Activated T-cell treated with anti-CD3 and anti-CD28 coated beads for 24 hours (primary cell): ENCODE data around the gene ZNF226.
A peak's percentile ranks its signal among the peaks of the same experiment; 100 is the strongest.
"Not testable (repeated sequence)": the region's sequence is repeated elsewhere in the genome, so short reads cannot be mapped to it uniquely, and the experiment has no call there.

Experiments used
- DNase-seq: peaks from one replicate; pipeline ENCODE4 v3.0.0-alpha.2; 2020; ENCODE audit warnings: low read depth

The ZNF226 gene

DNA sequence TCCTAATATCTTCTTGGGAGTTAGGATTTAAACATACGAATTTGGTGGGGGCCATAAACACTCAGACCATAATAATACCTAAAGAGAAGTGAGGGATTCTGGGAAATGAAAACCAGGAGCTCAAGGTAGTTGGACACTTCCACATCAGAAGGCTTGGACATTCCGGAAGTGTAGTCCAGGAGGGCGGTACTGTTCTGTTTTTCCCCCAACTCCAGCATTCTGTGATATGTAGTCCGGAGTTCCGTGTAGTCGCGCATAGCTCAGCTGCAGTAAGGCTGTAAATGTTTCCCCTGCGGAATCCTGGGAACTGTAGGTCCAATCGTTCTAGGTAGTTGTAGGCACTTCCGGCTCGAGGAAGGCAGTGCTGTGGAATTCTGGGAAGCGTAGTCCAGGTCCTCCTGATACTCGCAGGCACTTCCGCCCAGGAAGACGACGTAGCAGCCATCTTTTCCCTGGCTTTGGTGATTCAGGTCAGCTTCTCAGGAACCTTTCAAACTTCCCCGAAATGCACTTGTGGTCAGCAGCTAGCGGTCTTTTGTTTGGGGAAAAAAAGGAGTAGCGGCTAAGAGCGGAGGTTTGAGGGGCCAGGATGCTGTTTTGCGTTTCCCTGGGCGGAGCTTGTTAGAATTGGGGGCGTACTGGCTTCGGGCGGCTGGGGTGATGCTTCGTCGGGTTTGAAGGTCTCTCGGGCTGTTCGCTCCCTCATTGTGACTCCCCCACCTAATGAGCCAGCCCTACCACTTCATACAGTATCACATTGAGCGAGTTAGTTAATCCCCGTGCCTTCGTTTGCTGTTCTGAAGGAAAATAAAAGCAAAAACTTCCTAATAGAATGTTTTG lies at the start of gene ZNF226:
ZNF226 (plus strand) TSS at position 428 of the 840 bp plus-strand sequence. CDS start 4,981 bp downstream, outside the sequence.
- peak; percentile 77 for DNase-seq

DNA sequence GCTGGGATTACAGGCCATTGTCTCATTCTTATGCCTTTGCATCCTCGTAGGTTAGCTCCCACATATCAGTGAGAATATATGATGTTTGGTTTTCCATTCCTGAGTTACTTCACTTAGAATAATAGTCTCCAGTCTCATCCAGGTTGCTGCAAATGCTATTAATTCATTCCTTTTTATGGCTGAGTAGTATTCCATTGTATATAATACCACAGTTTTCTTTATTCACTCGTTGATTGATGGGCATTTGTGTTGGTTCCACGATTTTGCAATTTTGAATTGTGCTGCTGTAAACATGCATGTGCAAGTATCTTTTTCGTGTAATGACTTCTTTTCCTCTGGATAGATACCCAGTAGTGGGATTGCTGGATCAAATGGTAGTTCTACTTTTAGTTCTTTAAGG lies 43.7 kb upstream of the ZNF226 start:
- DNase-seq = not testable (repeated sequence)

DNA sequence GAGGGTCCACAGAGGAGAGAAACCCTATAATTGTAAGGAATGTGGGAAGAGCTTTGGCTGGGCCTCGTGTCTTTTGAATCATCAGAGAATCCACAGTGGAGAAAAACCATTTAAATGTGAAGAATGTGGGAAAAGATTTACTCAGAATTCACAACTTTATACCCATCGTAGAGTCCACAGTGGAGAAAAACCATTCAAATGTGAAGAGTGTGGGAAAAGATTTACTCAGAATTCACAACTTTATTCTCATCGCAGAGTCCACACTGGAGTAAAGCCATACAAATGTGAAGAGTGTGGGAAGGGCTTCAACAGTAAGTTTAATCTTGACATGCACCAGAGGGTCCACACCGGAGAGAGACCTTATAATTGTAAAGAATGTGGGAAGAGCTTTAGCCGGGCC lies 32.9 kb upstream of the ZNF226 start:
- no peak for DNase-seq

DNA sequence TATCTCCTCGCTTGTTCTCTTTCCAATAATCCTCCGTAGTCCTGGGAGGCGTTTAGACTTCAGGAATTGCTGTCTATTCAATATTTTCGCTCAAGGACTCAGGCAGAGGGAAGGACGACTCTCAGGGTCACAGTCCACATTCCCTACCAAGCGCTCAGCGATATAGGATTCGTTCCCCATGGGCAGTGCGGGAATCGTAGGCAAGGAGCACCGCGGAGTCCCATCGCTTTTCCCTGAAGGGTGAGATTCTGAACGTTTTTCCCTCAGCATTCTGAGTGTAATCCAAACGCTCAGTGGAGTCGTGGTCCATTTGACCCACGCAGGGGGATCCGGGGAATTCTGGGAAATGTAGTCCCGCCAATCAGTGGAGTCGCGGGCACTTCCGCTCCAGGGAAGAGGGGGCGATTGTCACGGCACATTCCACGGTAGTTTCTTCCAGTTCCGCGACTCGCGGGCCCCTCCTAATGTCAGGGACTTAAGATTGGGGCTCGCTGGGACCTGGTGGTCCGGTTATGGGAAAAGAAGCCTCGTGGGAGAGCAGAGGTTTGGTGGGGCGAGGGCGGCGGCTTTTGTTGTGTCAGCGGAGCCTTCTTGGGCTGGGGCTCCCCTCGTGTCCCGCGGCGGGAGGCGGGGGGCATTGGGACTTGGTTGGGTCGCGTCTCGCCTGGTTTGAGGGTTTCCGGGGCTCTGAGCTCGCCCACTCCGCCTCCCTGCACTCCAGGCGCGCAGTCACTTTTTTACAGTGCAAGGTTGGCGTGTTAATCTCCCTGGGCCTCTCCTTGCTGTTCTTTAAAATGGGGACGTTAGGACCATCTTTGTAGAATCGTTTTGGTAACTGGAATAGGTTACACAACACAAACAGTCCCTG lies 23.5 kb upstream of the ZNF226 start, which contains the start of gene ZNF234:
ZNF234 (plus strand) TSS at position 364 of the 868 bp plus-strand sequence. CDS start 3,079 bp downstream, outside the sequence.
- peak; percentile 65 for DNase-seq

DNA sequence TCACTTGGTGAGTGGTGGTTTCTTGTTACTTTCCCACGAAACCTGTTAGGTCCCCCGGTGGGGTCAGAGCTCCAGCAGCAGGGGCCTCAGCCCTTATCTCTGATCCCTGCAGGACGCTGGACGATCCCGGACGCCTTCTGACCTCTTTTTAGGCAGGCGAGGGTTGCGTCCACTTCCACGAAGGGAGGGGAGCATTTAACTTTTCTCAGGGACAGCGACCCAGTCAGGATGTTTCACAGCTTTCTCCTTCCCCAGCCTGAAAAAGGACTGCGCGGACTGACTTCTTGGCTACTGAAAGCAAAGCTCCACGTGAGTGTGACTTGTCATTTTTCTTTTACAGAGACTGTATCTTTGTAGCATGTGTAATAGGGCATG lies 22.9 kb upstream of the ZNF226 start:
- no peak for DNase-seq

DNA sequence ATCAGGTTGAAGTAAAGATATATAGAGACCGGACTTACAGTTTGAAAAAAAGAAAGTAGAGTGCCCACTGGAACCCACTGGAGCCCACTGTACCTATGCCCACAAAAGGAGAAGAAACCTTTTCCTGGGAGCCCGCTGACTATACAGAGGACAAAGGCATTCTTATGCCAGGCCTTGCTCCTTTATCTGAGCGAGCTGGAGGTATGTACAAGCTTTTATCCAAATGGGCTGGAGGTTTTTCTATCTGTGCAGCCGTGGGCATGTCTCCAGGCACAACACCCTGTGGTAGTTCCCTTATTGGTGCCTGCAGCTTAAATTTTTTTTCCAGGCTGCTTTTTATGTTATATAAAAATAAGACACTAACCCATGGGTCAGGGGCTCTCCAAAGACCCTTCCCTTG lies 15.1 kb upstream of the ZNF226 start:
- no peak for DNase-seq

DNA sequence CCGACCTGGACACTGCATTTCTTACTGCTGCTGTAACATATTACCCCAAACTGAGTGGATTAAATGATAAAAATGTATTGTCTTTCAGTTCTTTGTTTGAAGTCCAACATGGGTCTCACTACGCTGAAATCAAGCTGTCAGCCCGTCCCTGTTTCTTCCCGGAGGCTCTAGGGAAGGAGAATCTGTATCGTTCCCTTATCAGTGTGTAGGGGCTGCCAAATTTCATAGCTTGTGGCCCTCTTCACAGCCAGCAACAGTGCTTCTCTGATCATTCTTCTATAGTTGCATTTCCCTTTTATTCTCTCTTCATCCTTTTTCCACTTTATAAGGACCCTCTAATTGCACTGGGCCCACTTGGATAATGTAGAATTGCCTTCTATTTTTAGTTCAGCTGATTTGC lies 13.4 kb upstream of the ZNF226 start:
- DNase-seq = no peak

DNA sequence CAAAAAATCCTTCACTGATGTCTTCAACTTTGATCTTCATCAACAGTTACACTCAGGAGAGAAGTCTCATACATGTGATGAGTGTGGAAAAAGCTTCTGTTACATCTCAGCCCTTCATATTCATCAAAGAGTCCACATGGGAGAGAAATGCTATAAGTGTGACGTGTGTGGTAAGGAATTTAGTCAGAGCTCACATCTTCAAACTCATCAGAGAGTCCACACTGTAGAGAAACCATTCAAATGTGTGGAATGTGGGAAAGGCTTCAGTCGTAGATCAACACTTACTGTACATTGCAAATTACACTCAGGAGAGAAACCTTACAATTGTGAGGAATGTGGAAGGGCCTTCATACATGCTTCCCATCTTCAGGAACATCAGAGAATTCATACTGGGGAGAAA lies 8.4 kb upstream of the ZNF226 start:
- no peak for DNase-seq

DNA sequence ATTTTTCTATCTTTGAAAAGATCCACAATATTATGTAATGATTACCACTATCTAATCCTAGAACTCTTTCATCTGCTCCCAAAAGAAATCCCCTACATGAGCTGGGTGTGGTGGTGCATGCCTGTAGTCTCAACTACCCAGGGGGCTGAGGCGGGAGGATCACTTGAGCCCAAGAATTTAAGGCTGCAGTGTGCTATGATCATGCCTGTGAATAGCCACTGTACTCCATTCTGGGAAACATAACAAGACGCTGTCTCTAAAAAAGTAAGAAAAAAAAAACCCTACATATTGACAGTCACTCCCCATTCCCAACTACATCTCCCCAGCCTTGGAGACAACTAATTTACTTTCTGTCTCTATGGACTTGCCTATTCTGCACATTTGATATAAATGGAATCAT lies 1.1 kb upstream of the ZNF226 start:
- no peak for DNase-seq

DNA sequence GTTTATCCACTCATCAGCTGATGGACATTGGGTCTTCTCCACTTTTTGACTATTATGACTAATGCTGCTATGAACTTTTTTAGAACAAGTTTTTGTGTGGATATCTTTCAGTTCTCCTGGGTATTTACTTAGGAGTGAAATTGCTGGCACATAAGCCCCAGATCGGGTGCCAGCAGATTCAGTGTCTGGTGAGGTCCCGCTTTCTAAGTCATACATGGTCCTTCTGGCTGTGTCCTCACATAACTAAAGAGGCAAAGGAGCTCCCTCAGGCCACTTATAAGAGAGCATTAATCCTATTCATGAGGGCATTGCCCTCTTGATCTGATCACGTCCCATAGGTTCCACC lies 600 bp upstream of the ZNF226 start:
- no peak for DNase-seq

DNA sequence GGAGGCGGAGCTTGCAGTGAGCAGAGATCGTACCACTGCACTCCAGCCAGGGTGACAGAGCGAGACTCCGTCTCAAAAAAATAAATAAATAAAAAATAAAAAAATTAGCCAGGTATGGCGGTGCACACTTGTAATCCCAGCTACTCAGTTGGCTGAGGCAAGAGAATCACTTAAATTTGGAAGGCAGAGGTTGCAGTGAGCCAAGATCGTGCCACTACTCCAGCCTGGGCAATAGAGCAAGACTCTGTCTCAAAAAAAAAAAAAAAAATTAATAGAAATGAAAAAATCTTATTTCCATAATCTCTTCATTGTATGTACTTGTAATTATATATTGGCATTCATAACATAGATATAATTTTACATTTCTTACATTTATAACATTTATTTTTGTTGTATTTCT lies 5.8 kb downstream of the ZNF226 start:
- not testable (repeated sequence) for DNase-seq

DNA sequence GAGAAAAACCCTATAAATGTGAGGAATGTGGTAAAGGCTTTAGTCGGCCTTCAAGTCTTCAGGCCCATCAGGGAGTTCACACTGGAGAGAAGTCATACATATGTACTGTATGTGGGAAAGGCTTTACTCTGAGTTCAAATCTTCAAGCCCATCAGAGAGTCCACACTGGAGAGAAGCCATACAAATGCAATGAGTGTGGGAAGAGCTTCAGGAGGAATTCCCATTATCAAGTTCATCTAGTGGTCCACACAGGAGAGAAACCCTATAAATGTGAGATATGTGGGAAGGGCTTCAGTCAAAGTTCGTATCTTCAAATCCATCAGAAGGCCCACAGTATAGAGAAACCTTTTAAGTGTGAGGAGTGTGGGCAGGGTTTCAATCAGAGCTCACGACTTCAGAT lies 11.7 kb downstream of the ZNF226 start:
- DNase-seq = no peak

DNA sequence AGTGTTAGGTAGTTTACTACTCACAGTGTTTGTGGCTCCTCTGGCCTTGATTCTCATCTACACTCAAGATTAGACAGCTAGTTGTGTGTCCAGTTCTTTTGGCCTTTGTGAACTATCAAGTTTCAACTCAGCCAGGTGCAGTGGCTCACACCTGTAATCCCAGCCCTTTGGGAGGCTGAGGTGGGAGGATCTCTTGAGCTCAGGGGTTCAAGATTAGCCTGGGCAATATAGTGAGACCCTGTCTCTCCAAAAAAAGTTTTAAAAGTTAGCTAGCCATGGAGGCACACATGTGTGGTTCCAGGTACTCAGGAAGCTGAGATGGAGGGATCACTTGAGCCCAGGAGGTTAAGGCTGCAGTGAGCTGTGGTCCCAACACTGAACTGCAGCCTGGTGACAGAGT lies 16.1 kb downstream of the ZNF226 start:
- DNase-seq = no peak

DNA sequence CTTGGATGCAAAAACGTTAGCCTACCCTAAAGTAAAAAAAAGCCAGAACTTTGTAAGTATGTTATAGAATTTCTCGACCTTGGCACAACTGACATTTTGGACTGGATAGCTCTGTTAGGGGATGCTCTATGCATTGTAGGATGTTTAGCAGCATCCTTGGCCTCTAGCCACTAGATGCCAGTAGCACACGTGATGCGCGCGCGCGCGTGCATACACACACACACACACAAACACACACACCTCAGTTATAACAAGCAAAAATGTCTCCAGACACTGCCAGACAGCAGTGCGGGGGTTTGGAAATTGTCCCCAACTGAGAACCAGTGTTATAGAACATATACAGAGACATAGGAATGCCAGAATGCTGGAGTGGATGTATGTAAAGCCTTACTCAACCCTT lies 17.2 kb downstream of the ZNF226 start:
- no peak for DNase-seq

DNA sequence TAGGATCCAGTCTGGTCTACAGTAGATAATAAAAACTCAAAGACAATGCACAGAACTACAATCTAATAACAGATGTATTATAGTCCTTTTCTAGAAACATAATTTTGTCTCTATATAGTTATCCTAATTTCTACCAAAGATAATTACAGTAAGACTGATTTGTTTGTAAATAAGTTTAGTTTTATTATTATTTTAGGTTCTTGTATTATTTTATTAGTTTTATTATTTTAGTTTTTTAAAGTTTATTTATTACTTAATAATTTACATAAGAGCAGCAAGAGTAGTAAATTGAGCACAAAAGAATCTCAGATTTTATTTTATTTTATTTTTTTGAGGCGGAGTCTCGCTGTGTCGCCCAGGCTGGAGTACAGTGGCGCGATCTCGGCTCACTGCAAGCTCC lies 25.1 kb downstream of the ZNF226 start:
- no peak for DNase-seq

DNA sequence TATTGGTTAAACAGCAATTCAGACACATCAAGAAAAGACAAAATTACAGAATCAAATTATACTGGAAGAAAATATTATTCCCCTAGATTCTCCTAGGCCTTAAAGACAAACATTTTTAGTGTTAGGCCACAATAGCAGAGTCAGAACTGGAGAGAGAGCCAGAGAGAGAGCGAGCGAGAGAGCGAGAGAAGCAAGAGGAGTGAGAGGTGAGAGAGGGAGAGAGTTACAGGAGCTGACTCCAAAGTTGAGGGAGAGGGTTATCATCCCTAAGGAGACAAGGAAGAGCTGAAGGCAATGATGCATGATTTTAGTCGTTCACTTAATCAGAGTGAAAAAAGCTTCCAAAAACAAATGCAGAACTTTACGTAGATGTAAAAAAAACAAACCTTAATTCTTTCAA lies 27.2 kb downstream of the ZNF226 start:
- DNase-seq = no peak

DNA sequence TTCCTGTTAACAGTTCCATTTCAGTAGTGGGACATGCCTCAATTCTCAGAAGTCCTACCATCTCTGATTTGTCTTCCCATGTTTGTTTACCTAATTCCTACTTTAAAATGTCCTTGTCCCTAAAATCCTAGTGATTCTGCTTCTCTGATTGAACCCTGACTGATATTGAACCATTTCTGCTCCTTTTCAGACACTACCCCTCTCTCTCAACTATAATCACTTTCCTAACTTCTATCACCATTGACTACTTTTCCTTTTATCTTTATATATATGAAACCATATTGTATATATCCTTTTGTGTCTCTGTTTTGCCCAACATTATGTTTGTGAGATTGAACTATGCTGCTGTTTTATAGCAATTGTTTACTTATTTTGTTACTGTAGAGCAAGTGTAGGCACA lies 31.9 kb downstream of the ZNF226 start:
- no peak for DNase-seq

DNA sequence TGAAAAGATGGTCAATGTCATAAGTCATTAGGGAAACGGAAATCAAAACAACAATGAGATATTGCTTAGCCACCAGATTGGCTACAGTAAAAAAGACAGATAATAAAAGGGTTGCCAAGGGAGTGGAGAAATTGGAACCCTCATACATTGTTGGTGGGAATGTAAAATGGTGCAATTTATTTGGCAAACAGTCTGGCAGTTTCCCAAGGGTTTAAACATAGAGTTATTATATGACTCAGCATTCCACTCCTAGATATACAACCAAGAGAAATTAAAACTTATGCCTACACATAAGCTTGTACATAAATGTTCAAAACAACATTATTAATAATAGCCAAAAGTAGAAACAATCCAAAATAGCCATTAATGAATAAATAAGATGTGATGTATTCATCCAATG lies 37.6 kb downstream of the ZNF226 start:
- no peak for DNase-seq

DNA sequence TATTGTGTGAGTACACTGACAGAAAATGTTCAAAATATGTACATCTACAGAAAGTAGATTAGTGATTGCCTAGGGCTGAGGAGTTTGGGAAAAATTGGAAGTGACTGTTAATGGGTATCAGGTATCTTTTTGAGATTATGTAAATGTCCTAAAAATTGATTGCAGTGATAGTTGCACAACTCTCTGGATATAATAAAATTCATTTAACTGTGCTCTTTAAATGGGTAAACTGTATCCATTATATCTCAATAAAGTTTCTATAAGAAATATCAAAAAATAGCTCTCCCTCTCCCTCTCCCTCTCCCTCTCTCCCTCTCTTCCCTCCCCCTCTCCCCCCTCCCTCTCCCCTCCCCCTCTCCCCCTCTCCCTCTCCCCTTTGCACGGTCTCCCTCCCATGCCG lies 38.1 kb downstream of the ZNF226 start:
- DNase-seq = no peak

DNA sequence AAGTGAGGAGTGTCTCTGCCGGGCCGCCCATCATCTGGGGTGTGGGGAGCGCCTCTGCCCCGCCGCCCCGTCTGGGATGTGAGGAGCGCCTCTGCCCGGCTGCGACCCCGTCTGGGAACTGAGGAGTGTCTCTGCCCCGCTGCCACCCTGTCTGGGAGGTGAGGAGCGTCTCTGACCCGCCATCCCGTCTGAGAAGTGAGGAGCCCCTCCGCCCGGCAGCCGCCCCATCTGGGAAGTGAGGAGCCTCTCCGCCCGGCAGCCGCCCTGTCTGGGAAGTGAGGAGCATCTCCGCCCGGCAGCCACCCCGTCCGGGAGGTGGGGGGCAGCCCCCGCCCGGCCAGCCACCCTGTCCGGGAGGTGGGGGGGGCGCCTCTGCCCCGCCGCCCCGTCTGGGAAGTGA lies 39.0 kb downstream of the ZNF226 start:
- DNase-seq = not testable (repeated sequence)

DNA sequence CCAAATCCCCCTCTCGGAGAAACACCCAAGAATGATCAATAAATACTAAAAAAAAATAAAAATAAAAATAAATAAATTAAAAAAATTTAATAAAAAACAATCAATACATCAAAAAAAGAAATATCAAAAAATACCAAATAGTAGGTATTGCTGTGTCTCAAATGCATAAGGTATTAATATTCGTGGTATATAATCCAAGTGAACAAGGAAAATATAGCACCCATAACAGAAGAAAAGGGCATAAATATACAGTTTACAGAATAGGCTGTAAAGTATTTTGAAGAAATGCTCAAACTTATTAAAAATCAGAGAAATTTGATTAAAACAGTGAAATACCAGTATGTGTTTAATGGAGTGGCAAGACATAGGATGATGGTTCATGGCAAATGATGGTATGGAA lies 39.9 kb downstream of the ZNF226 start:
- DNase-seq = no peak

DNA sequence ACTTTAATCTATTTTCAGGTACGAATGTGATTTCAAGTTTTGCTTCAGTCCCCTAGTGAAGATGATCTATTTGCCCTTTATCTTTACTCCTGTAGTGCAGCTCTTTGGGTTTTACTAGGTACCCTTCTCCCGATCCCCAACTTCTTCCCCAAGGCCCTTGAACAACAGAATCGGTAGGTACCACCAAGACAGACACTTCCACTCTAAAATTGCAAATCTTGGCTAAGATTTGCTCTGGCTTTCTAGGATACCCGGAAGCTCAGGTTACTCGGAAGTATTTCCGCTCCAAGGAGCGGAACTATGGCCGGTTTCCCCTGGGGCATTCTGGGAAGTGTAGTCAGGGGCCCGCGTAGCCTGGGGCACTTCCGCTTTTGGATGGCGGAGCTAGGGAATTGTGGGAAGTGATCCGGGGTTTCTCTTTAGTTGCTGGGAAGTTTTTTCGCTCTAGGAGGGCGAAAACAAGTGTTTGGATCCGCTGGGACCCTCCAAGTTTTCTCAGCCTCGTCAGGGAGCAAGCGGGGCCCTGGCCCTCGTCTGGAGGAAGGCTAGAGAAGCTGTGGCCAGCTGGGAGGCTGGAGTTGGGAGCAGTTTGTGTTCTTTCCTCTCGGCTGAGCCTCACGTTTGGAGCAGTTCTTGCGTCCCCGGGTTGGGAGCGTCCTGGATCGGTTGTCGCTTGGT lies 42.4 kb downstream of the ZNF226 start:
- DNase-seq = peak; percentile 80
